CD4-positive, CD25-positive, alpha-beta regulatory T cell (primary cell): ENCODE results near the gene PARP6. TPM values are rescaled to one million over a fixed set of nuclear protein-coding genes. Genes with fewer than 3 reads are reported as not detected.
A peak's percentile ranks its signal among the peaks of the same experiment; 100 is the strongest.

Source experiments
- ATAC-seq, 2 donors: fragments of 150-1000 bp; cut with Tn5 transposase; one replicate each; pipeline ENCODE4 v1.10.0; 2021; ENCODE audit warnings: low read depth in 2 of 2, moderate number of reproducible peaks in 2 of 2, moderate library complexity in 1 of 2
- DNase-seq, 3 donors: peaks; one replicate each; pipeline versions ENCODE4 v3.0.0 to v3.0.0-alpha.2; 2012 to 2022; ENCODE audit warnings: mixed read lengths in 1 of 3
- H3K27ac ChIP-seq: one replicate; pipeline ENCODE4 v1.7.0; 2013; ENCODE audit warnings: mild to moderate bottlenecking, low read length; ENCODE audit not compliant: insufficient read depth, poor library complexity, severe bottlenecking
- H3K27me3 ChIP-seq: one replicate; pipeline ENCODE4 v1.7.0; 2013; ENCODE audit warnings: low read length; ENCODE audit not compliant: control insufficient read depth, insufficient read depth
- H3K36me3 ChIP-seq: one replicate; pipeline ENCODE4 v1.7.0; 2013; ENCODE audit warnings: mild to moderate bottlenecking, low read length, moderate library complexity; ENCODE audit not compliant: control insufficient read depth, insufficient read depth
- H3K4me1 ChIP-seq: 2 replicates; pipeline ENCODE4 v1.7.0; 2013; ENCODE audit warnings: mild to moderate bottlenecking, low read length; ENCODE audit not compliant: insufficient read depth, control insufficient read depth, poor library complexity, severe bottlenecking
- H3K4me3 ChIP-seq: one replicate; pipeline ENCODE4 v1.7.0; 2013; ENCODE audit warnings: low read depth, mild to moderate bottlenecking, low read length, moderate library complexity
- H3K9me3 ChIP-seq, 2 experiments: 1 replicate in 1 of 2; 2 replicates in 1 of 2; pipeline ENCODE4 v1.7.0; 2013; ENCODE audit warnings: low read length in 2 of 2, mild to moderate bottlenecking in 1 of 2, moderate library complexity in 1 of 2; ENCODE audit not compliant: control insufficient read depth in 2 of 2
- H3K27ac Mint-ChIP-seq, 3 donors: one replicate each; pipeline ENCODE4 v1.8.0; 2020 to 2022; ENCODE audit warnings: mild to moderate bottlenecking in 3 of 3, mixed read lengths in 3 of 3, moderate library complexity in 2 of 3
- H3K27me3 Mint-ChIP-seq: one replicate; pipeline ENCODE4 v1.8.0; 2022; ENCODE audit warnings: mild to moderate bottlenecking, mixed read lengths
- H3K36me3 Mint-ChIP-seq: one replicate; pipeline ENCODE4 v1.8.0; 2020; ENCODE audit warnings: mixed read lengths
- H3K4me1 Mint-ChIP-seq, 4 donors: one replicate each; pipeline ENCODE4 v1.8.0; 2020 to 2022; ENCODE audit warnings: mixed read lengths in 4 of 4, mild to moderate bottlenecking in 1 of 4
- H3K4me3 Mint-ChIP-seq, 4 donors: one replicate each; pipeline ENCODE4 v1.8.0; 2020 to 2022; ENCODE audit warnings: mild to moderate bottlenecking in 4 of 4, mixed read lengths in 4 of 4, moderate library complexity in 3 of 4
- H3K9me3 Mint-ChIP-seq, 7 donors: one replicate each; pipeline ENCODE4 v1.8.0; 2020 to 2022; ENCODE audit warnings: mixed read lengths in 7 of 7, mild to moderate bottlenecking in 3 of 7, moderate library complexity in 2 of 7
- polyA plus RNA-seq, 4 donors: library from polyadenylated mRNA; unstranded; fragments of 300-500 nt; fragmentation: Illumina TruSeq; gene quantifications; one replicate each; pipeline ENCODE4 v1.2.3, GENCODE V29; 2021
- total RNA-seq: library from RNA; stranded (reverse); gene quantifications from one replicate; pipeline ENCODE4 v1.2.3, GENCODE V29; 2022

Gene PARP6
- total and polyA plus RNA-seq, 5 donors from 2014 or later = 14.5 to 101 (median 16.7) TPM

DNA sequence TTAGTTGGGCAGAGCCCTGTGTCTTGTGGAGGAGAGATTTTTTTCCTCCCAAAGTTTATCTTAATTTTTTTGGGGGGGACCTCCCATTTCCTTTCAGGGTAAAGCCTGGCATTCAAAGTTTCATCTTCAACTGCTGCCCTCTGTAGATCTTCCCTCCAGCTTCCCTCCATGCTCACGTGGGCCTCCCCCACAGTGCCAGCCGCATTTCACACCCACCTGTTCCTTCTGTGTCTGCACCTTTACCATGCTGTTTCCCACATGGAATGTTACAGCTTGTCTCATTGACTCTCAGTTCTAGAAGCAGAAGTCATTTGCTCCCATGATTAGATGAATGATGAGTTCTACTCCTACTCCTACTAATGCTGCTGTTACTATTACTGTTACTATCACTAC lies 41.1 kb upstream of the PARP6 start:
- Mint-ChIP-seq H3K4me3 (no peak overlapping the region), H3K36me3 (peaks cover 3% of the 10 kb centered on the region), H3K9me3 (peaks cover 0 to 2% (median 0%) of the 10 kb centered on the region in 7 donors), H3K27ac (no peak overlapping the region), H3K4me1 (peaks cover 0 to 1% (median under 1%) of the 10 kb centered on the region in 4 donors), H3K27me3 (no peaks in the 10 kb centered on the region)
- H3K4me3 ChIP-seq = no peak overlapping the region
- no peaks in the 10 kb centered on the region for H3K9me3 ChIP-seq
- no peaks in the 10 kb centered on the region for H3K27me3 ChIP-seq
- no peaks in the 10 kb centered on the region for H3K4me1 ChIP-seq
- H3K27ac ChIP-seq = no peak overlapping the region
- no peak for ATAC-seq
- H3K36me3 ChIP-seq = no peaks in the 10 kb centered on the region
- DNase-seq = no peak

DNA sequence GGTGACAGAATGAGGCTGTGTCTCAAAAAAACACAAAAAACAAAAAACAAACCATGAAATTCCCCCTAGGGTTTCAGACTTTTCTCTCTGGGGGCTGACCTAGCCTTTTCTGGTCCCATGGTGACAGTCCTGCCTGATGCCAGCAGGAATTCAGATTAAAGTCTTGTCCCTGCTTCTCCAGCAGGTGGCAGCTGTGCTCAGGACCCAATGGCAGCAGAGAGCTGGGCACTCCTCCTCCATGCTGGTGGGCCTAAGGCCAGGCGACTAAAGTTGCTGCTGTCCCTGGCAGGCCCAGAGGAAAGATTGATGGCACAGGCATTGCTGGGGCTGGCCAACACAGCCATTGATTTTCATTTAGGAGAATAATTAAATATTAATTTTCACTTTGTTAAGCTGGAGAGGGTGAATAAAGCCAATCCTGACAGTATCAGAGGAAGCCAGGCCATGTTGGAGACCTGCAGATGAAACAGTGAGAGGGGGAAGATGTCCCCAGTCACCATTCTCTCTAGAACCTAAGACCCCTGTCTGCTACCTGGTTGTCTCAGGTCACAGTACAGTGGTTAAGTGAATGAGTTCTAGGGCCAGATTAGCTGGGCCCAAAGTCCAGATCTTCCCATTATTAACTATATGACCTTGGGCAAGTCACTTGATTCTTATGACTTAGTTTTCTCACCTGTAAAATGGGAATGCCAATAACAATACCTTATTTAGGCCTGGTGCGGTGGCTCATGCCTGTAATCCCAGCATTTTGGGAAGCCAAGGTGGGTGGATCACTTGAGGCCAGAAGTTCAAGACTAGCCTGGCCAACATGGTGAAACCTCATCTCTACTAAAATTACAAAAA lies 40.5 kb upstream of the PARP6 start:
- Mint-ChIP-seq H3K27me3 (no peaks in the 10 kb centered on the region), H3K9me3 (peaks cover 0 to 3% (median 0%) of the 10 kb centered on the region in 7 donors), H3K4me3 (no peak overlapping the region), H3K36me3 (peaks cover 3% of the 10 kb centered on the region), H3K4me1 (peaks cover 0 to under 1% (median 0%) of the 10 kb centered on the region in 4 donors), H3K27ac (no peak overlapping the region)
- Histone ChIP-seq H3K36me3 (no peaks in the 10 kb centered on the region), H3K27ac (no peak overlapping the region), H3K4me3 (no peak overlapping the region), H3K4me1 (no peaks in the 10 kb centered on the region), H3K27me3 (no peaks in the 10 kb centered on the region), H3K9me3 (no peaks in the 10 kb centered on the region)
- DNase-seq = peak; percentile 32 to 60 (median 53)
- peak; percentile 60 to 73 for ATAC-seq

DNA sequence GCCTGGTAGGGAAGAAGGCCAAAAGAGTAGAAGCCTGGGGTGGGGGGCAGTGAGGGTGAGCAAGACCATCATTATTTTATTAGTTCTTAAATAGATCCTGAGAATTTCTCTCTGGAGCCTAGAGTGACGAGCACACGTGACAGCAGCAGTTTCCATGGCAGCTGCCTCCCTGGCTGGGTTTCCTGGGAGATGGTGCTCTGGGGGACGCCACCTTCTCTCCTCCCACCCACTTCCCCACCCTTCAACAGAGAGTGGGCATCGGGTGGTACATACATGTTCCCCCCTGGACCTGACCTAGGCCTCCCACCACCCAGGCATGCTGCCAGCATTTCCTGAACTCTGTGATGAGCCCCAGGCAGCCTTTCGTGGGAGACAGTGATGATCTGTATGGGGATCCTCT lies 34.7 kb upstream of the PARP6 start:
- DNase-seq = no peak
- Histone ChIP-seq H3K27ac (no peak overlapping the region), H3K27me3 (no peaks in the 10 kb centered on the region), H3K36me3 (no peaks in the 10 kb centered on the region), H3K4me1 (peaks cover 4% of the 10 kb centered on the region), H3K4me3 (no peak overlapping the region), H3K9me3 (no peaks in the 10 kb centered on the region)
- Mint-ChIP-seq H3K36me3 (peaks cover 8% of the 10 kb centered on the region), H3K4me1 (peaks cover 0 to 9% (median 2%) of the 10 kb centered on the region in 4 donors), H3K27me3 (peaks cover 4% of the 10 kb centered on the region), H3K27ac (peak overlapping the region in 1 of 3 donors; percentile 49), H3K9me3 (peaks cover 0 to 1% (median 0%) of the 10 kb centered on the region in 7 donors), H3K4me3 (no peak overlapping the region)
- no peak for ATAC-seq

DNA sequence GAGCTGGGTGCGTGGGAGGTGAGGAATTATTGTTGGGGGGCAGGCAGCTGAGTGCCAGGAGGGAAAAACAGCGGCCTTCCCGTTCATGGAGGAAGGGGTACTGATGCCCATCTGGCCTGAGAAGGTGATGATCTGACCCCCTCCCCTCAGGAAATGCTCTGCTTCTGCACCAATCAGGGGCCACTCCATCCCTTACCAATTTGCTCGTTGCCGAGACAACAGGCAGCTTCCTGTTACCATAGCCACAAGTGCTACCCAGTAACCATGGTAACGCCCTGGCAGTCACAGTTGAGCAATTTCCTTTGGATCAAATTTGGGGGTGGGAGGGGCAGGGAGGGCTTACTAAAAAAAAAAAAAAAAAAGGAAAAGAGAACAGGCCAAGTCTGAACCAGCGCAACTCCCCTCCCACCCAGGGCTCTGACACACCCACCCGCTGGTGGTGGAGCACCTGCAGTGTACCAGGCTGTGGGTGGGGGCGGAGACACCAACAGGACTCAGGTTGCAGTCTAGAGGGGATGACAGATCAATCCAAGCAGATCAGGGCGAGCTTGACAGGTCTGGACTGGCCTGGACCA lies 33.9 kb upstream of the PARP6 start:
- ATAC-seq = peak; percentile 64 to 70

DNA sequence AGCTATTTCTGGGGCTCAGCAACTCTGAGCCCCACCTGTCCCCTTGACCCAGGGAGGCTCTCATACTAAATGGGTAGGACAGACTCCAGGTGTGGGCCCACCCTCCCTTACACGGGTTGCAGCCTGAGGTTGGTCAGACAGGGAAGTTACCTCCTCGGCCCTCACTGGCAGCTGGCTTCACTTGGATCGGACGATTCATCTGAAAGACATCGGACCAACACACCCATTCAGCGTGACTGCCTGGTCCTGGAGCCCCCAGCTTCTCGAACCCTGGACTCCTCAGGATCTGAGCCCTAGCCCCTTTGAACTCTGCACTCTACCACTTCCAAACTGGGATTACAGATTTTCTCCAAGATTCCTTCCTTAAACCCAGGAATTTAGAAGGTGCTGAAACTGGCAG lies 32.2 kb upstream of the PARP6 start:
- Mint-ChIP-seq H3K27me3 (peaks cover 4% of the 10 kb centered on the region), H3K4me1 (peaks cover 0 to 9% (median 2%) of the 10 kb centered on the region in 4 donors), H3K9me3 (peaks cover 0 to 1% (median 0%) of the 10 kb centered on the region in 7 donors), H3K27ac (no peak overlapping the region), H3K36me3 (peaks cover 8% of the 10 kb centered on the region), H3K4me3 (no peak overlapping the region)
- Histone ChIP-seq H3K4me1 (peaks cover 4% of the 10 kb centered on the region), H3K4me3 (no peak overlapping the region), H3K27ac (no peak overlapping the region), H3K36me3 (no peaks in the 10 kb centered on the region), H3K27me3 (no peaks in the 10 kb centered on the region), H3K9me3 (no peaks in the 10 kb centered on the region)
- no peak for DNase-seq
- no peak for ATAC-seq

More for the DNA sequence above, 33.9 kb upstream of the PARP6 start:
- Histone ChIP-seq H3K27me3 (no peaks in the 10 kb centered on the region), H3K36me3 (no peaks in the 10 kb centered on the region), H3K27ac (no peak overlapping the region), H3K4me3 (no peak overlapping the region), H3K9me3 (no peaks in the 10 kb centered on the region), H3K4me1 (peaks cover 4% of the 10 kb centered on the region)
- Mint-ChIP-seq H3K9me3 (peaks cover 0 to 1% (median 0%) of the 10 kb centered on the region in 7 donors), H3K27ac (peak overlapping the region in 1 of 3 donors; percentile 49), H3K36me3 (peaks cover 8% of the 10 kb centered on the region), H3K4me3 (peak overlapping the region in 1 of 4 donors; percentile 7), H3K4me1 (peaks cover 0 to 9% (median 2%) of the 10 kb centered on the region in 4 donors), H3K27me3 (peaks cover 4% of the 10 kb centered on the region)
- DNase-seq = peak; percentile 23 to 80 (median 65)

DNA sequence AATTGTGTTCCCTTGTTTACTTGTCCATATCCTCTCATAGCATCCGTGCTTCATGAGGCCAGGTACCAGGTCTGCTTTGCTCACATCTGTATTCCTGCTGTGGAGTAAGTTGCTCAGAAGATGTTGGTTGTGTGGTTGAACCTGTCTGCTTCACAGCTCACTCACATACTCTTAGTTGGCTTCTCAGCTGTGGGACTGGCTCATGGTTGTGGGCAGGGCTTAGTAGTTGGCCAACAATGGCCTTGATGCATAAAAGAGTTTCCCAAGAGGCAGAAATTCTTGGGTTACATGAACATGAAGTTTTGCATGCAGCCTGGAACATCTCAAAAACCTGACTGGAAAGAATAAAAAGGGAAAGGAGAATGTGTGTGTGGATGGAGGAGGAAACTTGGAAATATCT lies 30.6 kb upstream of the PARP6 start:
- DNase-seq (no peak), ATAC-seq (no peak)
- Histone ChIP-seq H3K27ac (no peak overlapping the region), H3K4me3 (no peak overlapping the region), H3K9me3 (no peaks in the 10 kb centered on the region), H3K36me3 (no peaks in the 10 kb centered on the region), H3K4me1 (peaks cover 4% of the 10 kb centered on the region), H3K27me3 (no peaks in the 10 kb centered on the region)
- Mint-ChIP-seq H3K27me3 (peaks cover 4% of the 10 kb centered on the region), H3K4me3 (no peak overlapping the region), H3K9me3 (no peaks in the 10 kb centered on the region), H3K27ac (peak overlapping the region in 1 of 3 donors; percentile 56), H3K4me1 (peaks cover 0 to 9% (median 2%) of the 10 kb centered on the region in 4 donors), H3K36me3 (peaks cover 4% of the 10 kb centered on the region)

DNA sequence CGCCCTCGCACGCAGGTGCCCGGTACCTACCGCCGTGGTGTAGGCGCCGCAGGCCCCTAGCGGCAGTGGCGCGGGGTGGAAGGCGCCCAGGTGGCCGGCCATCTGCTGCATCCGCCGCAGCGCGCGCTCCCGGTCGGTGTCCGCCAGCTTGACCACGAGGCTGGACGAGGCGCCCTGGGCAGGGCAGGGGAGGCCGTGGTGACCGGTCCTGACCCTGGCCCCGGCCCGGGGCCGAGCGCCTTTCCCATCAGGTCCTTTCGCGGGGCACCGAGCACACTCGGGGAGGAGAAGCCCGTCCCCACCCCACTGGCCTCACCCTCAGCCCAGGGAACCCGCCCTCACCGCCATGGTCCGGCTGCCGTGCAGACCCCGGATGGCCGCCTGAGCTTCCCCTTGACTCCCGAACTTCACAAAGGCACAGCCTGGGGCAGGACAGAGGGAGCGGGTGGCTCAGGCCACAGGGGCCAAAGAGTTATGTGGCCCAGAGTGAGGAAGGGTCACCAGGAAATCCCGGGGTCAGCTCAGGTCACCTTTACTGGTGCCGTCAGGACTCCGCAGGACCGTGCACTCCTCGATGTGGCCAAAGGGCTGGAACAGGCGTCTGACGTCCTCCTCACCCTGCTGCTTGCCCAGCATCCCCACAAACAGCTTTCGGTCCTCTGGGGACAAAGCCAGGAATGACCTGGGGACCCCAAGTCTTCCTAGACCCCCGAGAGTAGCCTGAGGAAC lies 17.4 kb upstream of the PARP6 start:
- no peaks in the 10 kb centered on the region for H3K36me3 ChIP-seq
- Mint-ChIP-seq H3K36me3 (peaks cover 4% of the 10 kb centered on the region), H3K9me3 (no peaks in the 10 kb centered on the region), H3K4me3 (no peak overlapping the region), H3K27ac (no peak overlapping the region), H3K27me3 (peaks cover 4% of the 10 kb centered on the region), H3K4me1 (no peaks in the 10 kb centered on the region)
- no peaks in the 10 kb centered on the region for H3K9me3 ChIP-seq
- no peaks in the 10 kb centered on the region for H3K4me1 ChIP-seq
- no peaks in the 10 kb centered on the region for H3K27me3 ChIP-seq
- ATAC-seq = no peak
- H3K4me3 ChIP-seq = no peak overlapping the region
- DNase-seq = no peak
- H3K27ac ChIP-seq = no peak overlapping the region
